Measurements from ENCODE around the gene PDCD4.

GRCh38 chr10:110833234-110833940, 38.3 kb upstream of the PDCD4 start:
- TF ChIP-seq, protein P1, sequence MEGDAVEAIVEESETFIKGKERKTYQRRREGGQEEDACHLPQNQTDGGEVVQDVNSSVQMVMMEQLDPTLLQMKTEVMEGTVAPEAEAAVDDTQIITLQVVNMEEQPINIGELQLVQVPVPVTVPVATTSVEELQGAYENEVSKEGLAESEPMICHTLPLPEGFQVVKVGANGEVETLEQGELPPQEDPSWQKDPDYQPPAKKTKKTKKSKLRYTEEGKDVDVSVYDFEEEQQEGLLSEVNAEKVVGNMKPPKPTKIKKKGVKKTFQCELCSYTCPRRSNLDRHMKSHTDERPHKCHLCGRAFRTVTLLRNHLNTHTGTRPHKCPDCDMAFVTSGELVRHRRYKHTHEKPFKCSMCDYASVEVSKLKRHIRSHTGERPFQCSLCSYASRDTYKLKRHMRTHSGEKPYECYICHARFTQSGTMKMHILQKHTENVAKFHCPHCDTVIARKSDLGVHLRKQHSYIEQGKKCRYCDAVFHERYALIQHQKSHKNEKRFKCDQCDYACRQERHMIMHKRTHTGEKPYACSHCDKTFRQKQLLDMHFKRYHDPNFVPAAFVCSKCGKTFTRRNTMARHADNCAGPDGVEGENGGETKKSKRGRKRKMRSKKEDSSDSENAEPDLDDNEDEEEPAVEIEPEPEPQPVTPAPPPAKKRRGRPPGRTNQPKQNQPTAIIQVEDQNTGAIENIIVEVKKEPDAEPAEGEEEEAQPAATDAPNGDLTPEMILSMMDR (IDR thresholded peaks at IDR 0.05; ENCODE audit: extremely low read depth in 1 of 2, insufficient read depth in 1 of 2, low read depth in 1 of 2, low read length in 2 of 2), result no peak
- TF ChIP-seq POLR2AphosphoS5 (IDR thresholded peaks at IDR 0.05; ENCODE audit: insufficient read depth, low read depth, low read length) (no peak), POLR2A (IDR thresholded peaks at IDR 0.05; ENCODE audit: low read depth, low read length) (no peak), EZH2 (IDR thresholded peaks at IDR 0.05; ENCODE audit: borderline replicate concordance, low read depth, low read length, severe bottlenecking) (no peak), MAX (IDR thresholded peaks at IDR 0.05; ENCODE audit: insufficient read depth, insufficient read length) (no peak), FOS (IDR thresholded peaks at IDR 0.05; ENCODE audit: borderline replicate concordance, insufficient read depth, low read length) (no peak)

All from endothelial cell of umbilical vein (primary cell).